ENCODE data around the gene NEGR1.

The NEGR1 gene

DNA sequence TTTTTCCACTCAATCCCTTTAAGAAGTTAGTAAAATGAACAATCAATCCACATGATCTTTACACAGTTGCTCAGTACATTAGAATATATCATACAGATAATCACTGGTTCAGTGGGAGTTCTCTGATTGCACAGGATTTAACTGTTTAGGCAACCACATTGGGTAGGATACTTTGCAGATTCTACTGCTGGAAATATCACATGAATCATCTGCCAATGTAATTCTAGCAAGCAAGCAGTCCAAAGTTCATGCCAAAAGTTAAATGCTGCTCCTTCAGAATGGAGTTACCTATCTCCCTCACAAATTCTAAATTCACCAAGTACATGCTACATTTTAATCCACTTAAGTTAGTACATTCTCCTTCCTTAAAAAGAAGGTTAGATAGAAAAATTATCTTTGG, 52.4 kb downstream of the NEGR1 start:
- DNase-seq = no peak

GRCh38 chr1:72227667-72228066, 54.7 kb downstream of the NEGR1 start:
- no peak for DNase-seq

DNA sequence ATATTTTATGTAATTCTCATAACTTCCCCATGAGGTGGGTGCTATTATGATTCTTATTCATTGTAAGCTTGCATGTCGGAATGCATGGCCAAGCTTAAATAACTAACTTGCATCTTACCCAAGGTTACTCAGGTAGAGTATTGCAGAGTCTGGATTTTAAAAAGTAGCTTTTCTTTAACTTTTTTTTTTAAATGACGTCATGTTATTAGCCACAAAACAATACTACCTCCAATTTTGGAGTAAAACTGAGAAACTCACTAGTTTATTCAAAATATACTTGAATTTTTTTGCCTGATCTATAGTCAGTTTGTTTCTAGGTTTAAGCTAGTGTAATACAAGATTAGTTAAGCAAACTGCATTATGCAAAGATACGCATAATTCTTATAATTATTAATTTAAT, 57.8 kb downstream of the NEGR1 start:
- no peak for DNase-seq

DNA sequence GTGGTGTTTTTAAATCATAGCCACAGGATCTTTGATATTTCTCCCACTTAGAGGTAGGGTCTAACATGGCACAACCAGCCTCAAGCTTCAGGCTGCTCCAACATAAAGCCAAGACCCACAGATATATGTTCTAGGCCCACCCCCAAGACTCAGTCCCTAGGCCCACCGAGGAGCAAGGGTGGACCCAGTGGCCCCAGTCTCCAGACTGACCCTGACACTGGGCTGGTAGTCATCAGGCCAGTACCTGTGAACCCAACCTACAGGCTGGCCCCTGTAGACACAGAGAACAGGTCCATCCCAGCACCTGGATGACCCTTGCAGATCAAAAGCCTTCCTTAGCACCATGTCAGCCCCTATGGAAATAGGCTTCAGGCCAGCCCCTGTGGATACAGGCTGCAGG, 60.5 kb downstream of the NEGR1 start:
- no peak for DNase-seq

DNA sequence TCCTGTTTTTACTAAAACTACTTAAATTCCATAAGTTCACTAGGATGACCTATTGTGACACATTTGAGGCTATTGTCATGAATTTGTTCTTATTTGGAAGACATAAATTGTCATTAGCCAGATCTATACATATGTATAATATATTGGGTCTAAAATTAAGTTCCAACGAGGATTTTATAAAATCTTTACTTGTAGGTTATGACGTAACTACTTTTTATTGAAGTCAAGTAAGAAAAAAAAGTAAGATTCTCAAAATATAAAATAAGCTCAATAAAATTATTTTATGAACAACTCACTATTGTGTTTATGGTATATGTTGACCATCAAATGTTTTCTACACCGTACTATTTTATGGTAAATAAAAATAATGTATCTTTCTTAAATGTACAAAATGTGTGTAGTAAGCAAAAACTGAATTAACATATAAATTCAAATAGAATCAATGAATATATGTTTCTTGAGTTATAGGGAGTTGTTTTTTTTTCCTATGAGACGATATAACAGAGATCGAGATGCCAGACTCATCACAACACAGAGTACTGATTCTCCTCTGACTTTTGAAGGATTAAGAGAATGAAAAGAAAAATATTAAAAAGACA, 64.1 kb downstream of the NEGR1 start:
- DNase-seq = no peak

- DNase-seq = no peak
Observed at GRCh38 chr1:72207059-72207458, 75.3 kb downstream of the NEGR1 start.

GRCh38 chr1:72202761-72203160, 79.6 kb downstream of the NEGR1 start:
- no peak for DNase-seq

- no peak for DNase-seq
Observed at GRCh38 chr1:72197786-72198185, 84.6 kb downstream of the NEGR1 start.

DNA sequence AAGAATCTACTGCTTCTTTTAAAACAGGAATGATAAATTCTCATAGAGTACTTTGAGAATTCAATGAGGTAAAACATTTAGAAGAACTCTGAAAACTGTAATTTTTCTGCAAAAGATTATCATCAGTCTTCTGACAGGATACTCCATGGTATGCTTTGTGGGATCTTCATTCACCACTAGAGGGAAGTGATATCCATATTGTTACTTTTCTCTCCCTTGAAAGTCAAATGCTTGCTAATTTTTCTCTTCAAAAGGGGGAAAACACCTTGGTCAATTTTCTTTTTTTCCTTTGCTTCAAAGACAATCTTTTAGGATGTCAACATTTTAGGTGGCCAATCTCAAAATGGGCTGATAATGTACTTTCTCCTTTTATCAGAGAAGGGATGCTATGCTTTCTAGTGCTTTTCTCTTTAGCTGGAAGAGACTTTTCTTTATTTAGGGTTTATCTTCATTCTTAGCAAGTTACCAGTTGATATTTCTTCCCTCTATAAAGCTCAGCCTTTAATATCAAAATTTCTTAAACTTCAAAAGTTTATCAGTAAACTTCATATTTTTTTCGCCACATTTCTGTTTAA, 95.5 kb downstream of the NEGR1 start:
- DNase-seq = no peak

GRCh38 chr1:72184099-72184701, 98.1 kb downstream of the NEGR1 start:
- DNase-seq = no peak

DNA sequence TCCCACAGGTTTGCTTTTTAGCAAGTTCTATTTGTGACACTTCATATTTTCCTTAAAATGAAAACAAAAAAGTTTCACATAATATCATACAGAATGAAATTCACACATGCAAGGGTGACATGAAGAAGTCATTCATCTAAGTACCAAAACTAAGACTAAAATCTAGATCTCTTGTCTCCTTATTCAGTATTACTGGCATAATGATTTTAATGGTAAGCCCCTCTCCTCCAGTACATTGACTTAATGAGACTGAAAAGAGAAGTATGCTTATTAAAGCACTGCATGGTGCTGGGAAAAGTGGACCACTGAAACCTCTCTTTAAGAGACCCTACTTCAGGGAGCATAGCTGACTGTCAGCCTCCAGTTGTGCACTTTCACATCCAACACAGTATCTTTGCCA, 99.5 kb downstream of the NEGR1 start:
- no peak for DNase-seq

- DNase-seq = no peak
Observed at GRCh38 chr1:72178266-72178665, 104.1 kb downstream of the NEGR1 start.

DNA sequence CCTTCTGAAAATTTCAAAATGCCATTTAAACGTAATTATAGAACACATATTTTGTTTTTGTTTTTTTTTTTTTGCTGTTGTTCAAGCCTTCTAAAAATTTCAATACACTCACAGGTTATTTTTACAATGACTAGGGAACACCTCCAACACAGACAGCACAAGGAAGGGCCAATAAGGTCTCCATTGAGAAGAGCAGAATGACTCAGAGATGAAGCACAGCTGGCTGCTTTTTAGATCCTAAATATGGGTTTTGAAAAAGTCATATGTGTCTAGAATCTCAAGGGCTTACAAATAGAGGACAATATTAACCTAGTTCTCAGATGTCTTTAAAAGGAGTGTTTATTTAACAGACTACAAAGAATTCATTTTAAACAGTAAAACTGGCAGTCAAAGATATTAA, 104.6 kb downstream of the NEGR1 start:
- no peak for DNase-seq

- no peak for DNase-seq
Observed at GRCh38 chr1:72170246-72170645, 112.1 kb downstream of the NEGR1 start.

DNA sequence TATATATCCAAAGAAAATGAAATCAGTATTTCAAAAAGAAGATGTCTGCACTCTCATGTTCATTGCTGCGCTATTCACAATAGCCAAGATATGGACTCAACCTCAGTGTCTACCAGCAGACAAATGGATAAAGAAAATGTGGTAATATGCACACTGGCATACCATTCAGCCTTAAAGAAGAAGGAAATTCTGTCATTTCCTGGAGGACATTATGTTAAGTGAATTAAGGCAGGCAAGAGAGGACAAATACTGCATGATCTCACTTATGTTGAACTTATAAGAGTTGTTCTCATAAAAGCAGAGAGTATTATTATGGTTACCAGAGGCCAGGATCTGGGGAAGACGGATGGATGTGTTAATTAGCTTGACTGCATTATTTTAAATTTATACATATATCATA, 115.9 kb downstream of the NEGR1 start:
- DNase-seq = no peak

DNA sequence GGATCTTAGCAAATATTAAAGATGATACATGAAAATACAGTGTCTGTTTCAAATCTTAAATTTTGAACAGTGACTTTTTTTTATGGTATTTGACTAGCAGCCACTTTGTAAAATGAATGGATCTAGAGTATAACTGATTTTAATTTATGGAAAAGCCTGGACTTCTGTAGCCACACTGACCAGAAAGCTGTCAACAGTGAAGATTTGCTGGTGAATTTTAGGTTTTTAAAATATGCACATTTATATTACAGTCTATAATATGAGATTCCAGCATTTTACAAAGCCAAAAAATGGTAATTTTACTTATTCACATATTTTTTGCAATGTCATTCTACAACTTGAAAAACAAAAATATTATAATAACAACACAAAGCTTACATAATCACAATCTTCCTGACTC, 131.8 kb downstream of the NEGR1 start:
- no peak for DNase-seq

DNA sequence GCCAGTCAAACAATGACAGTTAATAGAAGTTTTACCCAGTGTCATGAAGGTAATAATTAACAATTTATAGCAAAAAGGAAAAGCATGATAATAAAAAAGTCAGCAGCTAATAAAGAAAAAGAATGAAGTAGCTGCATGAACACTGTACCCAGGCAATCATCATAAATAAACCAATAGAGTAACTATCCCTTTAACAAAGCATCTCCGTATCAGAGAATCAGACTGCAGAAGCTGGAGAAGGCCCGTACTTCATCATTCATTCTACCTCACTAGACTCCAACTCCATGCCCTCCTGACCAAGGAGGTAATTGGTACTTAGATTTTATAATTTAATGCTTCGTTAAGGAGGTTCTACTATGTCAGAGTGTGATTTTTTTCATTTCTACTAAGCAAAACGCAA, 140.5 kb downstream of the NEGR1 start:
- DNase-seq = no peak

DNA sequence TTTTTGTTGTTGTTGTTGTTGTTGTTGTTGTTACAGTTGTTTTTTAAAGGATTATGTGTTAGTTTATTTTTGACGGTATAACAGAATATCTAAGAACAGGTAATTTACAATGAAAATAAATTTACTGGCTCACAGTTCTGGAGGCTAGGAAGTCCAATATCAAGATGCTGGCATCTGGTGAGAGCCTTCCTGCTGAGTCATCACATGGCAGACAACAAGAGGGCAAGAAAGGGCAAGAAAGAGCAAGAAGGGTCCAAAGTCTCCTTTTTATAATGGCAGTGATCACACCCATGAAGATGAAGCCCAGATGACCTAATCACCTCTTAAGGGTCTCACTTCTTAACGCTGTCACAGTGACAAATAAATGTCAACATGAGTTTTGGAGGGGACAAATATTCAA, 142.1 kb downstream of the NEGR1 start:
- no peak for DNase-seq

GRCh38 chr1:72137656-72138055, 144.7 kb downstream of the NEGR1 start:
- DNase-seq = no peak

GRCh38 chr1:72129869-72130268, 152.5 kb downstream of the NEGR1 start:
- DNase-seq = no peak

GRCh38 chr1:72122099-72122880, 160.0 kb downstream of the NEGR1 start:
- no peak for DNase-seq

DNA sequence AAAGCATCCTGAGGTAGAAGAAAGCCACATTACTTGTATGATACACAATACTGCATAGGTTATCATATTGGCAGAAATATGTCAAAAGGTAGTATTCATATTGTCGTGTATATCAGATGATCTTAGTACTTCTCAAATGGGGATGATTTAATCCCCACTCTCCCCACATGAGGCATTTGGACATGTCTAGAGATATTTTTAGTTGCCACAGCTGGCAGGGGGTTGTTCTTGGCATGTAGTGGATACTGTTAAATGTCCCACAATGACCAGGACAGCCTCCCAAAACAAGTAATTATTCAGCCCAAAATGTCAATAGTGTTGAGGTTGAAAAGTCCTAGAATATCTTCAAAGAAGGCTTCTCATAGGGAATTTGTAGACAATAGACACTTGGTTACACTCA, 162.8 kb downstream of the NEGR1 start:
- no peak for DNase-seq

- DNase-seq = no peak
Observed at GRCh38 chr1:72117621-72118020, 164.7 kb downstream of the NEGR1 start.

GRCh38 chr1:72115290-72115689, 167.0 kb downstream of the NEGR1 start:
- DNase-seq = no peak

Data from activated CD4-positive, alpha-beta T cell treated with anti-CD3 and anti-CD28 coated beads for 48 hours (primary cell).